Fibroblast of skin of back (primary cell): ENCODE measurements around the gene NRF1.
"Not testable (repeated sequence)": the region's sequence is repeated elsewhere in the genome, so short reads cannot be mapped to it uniquely, and the experiment has no call there.

Experiments
- DNase-seq: peaks from one replicate; pipeline ENCODE4 v3.0.0-alpha.2; 2013

NRF1 gene

GRCh38 chr7:129649128-129649690 lies 37.7 kb downstream of the NRF1 start:
- DNase-seq: no peak

- DNase-seq: no peak
These were observed 38.7 kb downstream of the NRF1 start for GRCh38 chr7:129650056-129650758.

DNA sequence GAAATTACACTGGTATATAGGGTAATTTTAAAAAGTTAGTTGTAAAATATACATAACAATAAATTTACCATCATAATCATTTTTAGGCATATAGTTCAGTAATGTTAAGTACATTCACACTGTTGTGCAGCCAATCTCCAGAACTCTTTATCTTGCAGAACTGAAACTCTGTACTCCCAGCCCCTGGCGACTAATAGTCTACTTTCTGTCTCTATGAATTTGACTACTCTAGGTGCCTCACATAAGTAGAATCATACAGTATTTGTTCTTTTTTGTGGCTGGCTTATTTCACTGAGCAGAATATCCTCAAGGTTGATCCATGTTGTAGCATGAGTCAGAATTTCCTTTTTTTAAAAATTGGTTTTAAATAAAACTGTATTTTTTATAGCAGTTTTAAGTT lies 41.4 kb downstream of the NRF1 start:
- no peak for DNase-seq

GRCh38 chr7:129655811-129656210 lies 44.3 kb downstream of the NRF1 start:
- no peak for DNase-seq

GRCh38 chr7:129657363-129657762 lies 45.8 kb downstream of the NRF1 start:
- no peak for DNase-seq

DNA sequence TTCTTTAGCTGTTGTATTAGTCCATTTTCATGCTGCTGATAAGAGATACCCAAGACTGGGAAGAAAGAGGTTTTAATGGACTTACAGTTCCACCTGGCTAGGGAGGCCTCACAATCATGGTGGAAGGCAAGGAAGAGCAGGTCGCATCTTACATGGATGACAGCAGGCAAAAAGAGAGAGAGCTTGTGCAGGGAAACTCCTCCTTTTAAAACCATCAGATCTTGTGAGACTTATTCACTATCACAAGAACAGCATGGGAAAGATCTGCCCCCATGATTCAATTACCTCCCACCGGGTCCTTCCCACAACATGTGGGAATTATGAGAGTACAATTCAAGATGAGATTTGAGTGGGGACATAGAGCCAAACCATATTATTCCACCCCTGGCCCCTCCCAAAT lies 48.4 kb downstream of the NRF1 start:
- DNase-seq: not testable (repeated sequence)

DNA sequence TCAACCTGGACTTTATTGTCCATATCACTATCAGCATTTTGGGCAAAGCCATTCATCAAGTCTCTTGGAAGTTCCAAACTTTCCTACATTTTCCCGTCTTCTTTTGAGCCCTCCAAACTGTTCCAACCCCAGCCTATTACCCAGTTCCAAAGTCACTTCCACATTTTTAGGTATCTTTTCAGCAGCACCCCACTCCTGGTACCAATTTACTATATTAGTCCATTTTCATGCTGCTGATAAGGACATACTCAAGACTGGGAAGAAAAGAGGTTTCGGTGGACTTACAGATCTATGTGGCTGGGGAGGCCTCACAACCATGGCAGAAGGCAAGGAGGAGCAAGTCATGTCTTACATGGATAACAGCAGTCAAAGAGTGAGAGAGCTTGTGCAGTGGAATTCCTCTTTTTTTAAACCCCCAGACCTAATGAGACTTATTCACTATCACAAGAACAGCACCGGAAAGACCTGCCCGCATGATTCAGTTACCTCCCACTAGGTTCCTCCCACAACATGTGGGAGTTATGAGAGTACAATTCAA lies 50.2 kb downstream of the NRF1 start:
- no peak for DNase-seq

- not testable (repeated sequence) for DNase-seq
These were observed 51.7 kb downstream of the NRF1 start for GRCh38 chr7:129663240-129663639.

- DNase-seq: peak; percentile 69
These were observed 52.8 kb downstream of the NRF1 start for GRCh38 chr7:129664029-129665012.

DNA sequence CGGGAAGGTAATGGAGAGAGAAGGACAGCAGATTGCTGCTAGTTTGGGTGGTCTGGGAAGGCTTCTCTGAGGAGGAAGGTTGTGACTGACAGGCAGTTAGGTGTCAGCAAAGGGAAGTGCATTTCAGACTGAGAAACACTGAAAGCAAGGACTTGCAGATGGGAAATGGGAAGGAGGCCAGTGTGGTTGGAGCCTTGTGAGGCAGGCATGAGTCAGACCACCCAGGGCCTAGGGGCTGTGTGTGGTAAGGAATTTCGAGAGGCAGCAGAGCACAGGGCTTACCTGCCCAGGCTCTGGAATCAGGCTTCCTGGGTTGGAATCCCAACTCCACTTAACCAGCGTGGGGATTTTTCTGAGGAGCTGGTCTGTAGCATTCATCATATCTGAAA lies 53.5 kb downstream of the NRF1 start:
- peak; percentile 95 for DNase-seq

DNA sequence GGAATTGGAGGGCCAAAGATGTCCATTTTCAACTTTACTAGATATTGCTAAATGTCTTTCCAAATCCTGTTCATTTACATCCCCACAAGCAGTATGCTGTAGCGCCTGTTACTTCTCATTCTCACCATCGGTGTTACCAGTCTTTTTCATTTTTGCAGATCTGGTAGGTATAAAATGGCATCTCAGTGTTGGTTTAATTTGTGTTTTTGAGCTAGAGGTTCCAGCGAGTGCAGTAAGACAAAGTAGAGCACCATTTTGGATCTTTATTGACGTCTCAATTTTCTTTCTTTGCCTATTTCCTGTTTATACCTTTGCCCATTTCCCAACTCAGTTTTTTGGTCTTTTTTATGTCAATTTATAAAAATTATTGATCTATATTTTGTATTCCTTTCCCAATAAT lies 55.6 kb downstream of the NRF1 start:
- no peak for DNase-seq

GRCh38 chr7:129667551-129667950 lies 56.0 kb downstream of the NRF1 start:
- no peak for DNase-seq

DNA sequence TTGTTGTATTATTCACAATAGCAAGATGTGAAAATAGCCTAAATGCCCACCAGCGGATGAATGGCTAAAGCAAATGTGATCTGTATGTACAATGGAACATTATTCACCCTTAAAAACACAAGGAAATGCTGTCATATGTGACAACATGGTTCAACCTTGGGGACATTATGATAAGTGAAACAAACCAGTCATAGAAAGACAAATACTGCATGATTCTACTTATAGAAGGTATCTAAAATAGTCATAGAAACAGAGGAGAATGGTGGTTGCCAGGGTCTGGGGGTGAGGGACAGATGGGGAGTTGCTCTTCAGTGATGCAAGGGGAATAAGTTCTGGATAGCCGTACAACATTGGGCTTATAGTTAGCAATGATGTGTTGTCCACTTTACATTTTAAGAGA lies 58.4 kb downstream of the NRF1 start:
- no peak for DNase-seq

DNA sequence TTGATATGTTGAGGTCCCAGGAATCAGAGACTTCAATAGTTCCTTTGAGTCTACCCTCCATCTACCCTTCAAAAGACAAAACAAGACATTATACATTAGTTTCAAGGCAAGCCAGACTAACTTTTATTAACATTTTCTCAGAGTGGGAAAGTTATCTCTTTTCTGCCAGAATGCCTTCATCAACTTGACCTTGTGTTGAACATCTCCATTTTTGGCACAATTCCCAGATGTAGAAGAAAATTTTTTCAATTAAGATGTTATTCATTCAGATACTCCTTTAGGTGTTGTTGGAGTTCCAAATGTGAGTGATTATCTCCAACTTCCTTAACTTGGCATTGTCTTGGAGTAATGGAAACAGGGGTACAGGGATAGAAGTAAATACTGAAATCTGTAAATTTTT lies 59.1 kb downstream of the NRF1 start:
- peak; percentile 19 for DNase-seq

DNA sequence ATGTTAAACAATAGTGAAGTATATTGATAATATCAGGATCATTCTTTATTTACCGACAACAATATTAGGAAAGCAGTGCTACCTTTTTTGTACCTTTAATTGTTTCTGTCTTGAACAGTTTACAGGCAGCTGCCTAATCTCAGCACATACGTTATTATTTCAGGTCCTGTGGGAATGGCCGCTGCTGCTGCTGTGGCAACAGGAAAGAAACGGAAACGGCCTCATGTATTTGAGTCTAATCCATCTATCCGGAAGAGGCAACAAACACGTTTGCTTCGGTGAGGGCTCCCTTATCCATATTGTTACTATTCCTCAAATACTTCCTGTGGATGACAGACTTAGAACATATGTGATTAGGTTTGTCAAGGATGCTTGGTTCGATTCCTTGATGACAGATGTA lies 59.7 kb downstream of the NRF1 start:
- no peak for DNase-seq

DNA sequence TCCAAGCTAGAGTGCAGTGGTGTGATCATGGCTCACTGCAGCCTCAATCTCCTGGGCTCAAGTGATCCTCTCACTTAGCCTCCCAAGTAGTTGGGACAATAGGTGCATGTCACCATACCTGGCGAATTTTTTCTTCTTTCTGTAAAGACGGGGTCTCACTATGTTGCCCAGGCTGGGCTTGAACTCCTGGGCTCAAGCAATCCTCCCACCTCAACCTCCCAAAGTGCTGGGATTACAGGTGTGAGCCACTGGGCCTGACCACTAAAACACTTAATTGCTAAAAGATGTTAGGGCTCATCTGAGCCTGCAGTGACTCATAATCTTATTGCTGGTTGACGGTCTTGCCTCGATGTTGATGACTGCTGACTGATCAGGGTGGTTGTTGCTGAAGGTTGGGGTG lies 63.0 kb downstream of the NRF1 start:
- not testable (repeated sequence) for DNase-seq

DNA sequence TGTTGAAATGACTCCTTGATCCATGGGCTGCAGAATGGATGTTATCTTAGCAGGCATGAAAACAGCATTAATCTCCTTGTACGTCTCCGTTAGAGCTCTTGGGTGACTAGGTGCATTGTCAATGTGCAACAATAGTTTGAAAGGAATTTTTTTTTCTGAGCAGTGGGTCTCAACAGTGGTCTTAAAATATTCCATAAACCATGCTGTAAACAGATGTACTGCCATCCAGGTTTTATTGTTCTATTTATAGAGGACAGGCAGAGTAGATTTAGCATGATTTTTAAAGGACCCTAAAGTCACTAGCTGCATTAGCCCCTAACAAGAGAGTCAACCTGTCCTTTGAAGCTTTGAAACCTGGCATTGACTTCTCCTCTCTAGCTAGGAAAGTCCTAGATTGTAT lies 64.0 kb downstream of the NRF1 start:
- no peak for DNase-seq

GRCh38 chr7:129676017-129676897 lies 64.7 kb downstream of the NRF1 start:
- no peak for DNase-seq

DNA sequence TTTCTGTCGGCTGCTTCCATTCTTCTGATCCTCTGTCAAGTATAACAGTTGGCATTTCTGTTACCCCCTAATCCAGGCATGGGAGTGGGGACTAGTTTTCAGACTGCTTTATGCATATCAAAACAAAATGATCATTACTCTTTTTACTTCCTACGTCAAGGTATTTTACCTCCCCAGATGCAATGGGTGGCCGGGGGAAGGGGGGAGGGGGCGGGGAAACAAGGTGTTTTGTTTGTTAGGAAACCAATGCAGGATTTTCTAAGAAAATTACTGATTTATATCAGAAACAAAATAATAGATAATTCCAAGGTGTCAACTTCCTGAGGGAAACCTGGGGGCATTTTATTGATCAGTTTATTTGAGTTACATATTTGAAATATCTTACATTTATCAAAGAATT lies 66.3 kb downstream of the NRF1 start:
- no peak for DNase-seq

DNA sequence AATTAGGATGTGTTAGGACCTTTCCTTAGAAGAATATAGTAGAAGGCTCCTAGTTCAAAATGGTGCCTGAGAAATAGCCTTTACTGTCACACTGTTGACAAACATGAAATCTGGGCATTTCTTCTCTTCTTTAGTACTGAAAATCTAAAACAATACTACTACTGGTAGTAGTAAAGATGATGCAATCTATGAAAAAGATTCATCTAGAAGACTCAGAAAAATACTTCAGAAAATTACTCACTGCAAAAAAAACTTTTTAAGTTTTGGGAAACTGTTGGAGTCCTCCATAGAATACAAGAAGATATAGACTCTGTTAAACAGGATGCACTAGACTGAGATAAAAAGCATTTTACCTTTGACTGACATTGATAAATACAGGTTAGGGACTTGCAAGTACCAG lies 67.1 kb downstream of the NRF1 start:
- DNase-seq: no peak

- no peak for DNase-seq
These were observed 68.9 kb downstream of the NRF1 start for GRCh38 chr7:129680400-129680799.

DNA sequence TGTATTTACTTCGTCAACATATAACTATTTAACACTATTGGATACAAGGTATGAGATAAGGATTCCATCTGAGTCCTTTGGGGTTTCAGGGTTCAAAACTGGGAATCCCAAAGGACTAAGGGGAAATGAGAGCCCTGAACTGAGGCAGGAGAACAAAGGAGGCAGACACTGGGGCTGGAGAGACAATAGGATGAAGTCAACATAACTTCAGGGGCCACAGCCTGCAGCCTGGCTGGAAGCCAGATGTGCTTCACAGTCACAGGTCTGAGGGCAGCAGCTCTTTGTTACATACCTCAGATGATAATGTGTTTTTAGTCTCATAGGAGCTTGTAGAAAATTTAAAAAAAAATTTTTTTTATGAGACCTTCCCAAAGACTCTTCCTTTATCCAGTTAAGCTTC lies 73.3 kb downstream of the NRF1 start:
- no peak for DNase-seq
